HG02884 (cell line): ENCODE results near the gene MKLN1.

Experiments used
- ATAC-seq: cut with Tn5 transposase; IDR thresholded peaks from one replicate; pipeline ENCODE4 v1.9.1; 2021; ENCODE audit warnings: mild to moderate bottlenecking, moderate library complexity; ENCODE audit not compliant: unreplicated experiment

The MKLN1 gene

DNA sequence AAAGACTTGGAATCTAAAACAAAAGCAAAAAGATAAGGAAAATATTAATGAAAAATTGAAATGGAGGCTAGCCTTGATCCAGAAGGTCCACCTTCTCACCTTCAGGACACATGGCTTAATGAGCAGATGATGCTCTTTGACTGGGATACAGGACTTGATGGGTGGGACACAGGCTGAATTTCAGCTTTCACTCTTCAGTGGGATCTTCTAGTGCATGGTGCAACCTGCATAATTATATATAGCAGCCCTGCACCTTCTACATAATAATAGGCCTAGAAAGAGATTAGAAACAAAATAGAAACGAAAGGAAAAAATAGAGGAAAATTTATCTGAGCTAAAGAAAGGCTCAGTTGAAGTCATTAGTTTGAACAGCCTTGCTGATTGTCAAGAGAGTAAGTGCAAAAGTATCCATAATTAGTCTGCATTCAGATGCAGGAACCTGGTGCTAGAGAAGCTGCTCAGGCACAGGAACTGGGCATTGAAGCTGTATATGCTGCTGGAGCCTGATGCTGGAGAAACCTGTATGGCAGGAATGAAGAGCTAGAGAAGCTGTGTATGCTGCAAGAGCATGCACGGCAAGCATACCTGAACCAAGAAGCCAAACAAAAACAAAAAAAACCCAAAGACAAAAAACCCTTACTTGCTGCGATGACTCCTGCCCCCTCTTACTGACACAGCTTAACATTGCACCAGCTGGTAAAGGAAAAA, 19.4 kb downstream of the MKLN1 start:
- ATAC-seq = no peak

GRCh38 chr7:131352032-131352431, 24.4 kb downstream of the MKLN1 start:
- no peak for ATAC-seq

- no peak for ATAC-seq
These were observed 26.7 kb downstream of the MKLN1 start for GRCh38 chr7:131354390-131354789.

DNA sequence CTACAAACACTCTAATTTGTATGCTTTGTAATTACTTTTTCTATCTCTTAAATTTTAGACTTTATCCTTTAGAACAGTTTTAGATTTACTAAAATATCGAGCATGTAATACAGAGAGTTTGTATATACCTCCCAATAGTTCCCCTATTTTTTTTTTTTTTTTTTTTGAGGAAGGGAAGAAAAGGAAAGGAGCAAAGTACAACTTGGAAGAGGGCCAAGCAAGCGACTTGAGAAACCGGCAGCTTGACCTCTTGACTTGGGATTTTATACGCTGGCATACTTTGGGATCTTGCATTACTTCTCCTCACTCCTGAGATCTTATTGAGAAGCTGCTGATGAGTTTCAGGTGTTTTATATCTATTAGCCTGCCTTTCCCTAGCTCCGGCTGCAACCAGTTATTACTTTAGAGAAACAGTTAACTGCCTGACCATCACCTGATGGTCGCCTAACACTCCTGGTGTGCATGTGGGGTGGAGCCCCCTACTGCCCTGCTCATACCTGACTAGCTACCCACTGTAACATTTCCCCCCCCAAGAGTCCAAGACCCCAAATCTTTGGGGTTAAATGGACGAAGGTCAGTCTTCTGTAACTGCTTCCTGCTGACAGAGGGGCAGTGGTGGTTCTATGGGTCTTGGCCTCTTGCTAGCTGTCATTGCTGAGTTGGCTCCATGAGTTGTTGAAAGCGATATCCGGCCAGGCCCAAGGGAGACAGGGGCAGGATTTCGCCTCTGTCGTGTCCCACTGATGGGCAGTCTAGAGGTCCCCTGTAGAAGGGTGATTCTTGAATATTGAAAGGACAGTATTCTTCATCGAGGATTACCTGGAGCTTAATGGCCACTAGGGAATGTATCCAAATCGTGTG, 28.5 kb downstream of the MKLN1 start:
- no peak for ATAC-seq

DNA sequence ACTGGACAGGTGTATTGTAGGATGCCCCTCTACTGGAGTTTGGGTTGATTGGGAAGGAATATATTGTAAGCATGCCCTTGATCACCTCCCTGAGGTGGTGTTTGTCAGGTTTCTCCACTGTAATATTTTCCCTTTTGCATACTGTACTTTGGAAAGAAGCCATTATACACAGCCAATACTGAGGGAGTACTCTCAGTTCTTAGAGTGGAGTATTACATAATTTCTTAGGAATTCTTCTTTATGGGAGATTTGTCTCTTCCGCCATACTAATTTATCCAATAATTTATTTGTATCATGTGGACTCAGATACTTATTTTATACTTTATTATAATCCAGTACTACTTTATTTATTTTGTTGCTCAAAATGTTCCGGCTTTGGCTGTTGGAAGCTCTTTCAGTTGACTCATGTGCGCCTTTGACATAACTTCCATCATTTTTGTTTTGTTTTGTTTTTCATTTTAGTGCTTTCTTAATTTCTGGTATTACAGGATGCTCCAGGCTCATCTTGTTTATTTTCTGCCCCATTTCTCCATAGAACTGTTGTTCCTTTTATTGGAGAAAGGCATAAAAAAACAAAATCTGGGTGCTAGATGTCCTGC, 29.7 kb downstream of the MKLN1 start:
- ATAC-seq = no peak

- ATAC-seq = no peak
These were observed 31.0 kb downstream of the MKLN1 start for GRCh38 chr7:131358636-131359035.

- ATAC-seq = no peak
These were observed 31.6 kb downstream of the MKLN1 start for GRCh38 chr7:131359136-131359776.

DNA sequence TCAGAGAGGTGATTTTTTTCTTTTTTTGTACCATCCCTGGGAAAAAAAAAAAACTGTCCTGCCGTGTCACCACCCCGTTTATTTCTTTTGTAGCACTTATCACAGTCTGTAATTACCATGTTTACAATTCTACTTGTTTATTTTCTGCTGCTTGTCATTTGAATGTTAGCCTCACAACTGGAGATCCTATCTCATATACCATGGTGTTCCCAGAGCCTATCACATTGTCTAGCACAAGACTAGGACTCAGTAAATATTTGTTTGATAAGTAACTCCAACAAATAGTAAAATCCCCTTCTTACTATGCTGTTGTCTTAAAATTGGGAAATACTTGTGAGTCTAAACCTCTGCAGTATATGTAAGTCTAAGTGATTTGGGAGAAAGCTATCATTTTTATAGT, 36.0 kb downstream of the MKLN1 start:
- no peak for ATAC-seq

DNA sequence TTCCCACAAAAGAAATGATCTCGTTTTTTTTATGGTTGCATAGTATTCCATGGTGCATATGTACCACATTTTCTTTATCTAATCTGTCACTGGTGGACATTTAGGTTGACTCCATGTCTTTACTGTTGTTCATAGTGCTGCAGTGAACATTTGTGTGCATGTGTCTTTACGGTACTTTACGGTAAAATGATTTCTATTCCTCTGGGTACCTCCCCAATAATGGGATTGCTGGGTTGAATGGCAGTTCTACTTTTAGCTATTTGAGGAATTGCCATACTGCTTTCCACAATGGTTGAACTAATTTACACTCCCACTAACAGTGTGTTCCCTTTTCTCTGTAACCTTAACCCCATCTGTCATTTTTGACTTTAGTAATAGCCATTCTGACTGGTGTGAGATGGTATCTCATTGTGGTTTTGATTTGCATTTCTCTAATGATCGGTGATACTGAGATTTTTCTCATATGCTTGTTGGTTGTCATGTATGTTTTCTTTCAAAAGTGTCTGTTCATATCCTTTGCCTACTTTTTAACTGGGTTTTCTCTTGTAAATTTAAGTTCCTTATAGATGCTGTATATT, 37.2 kb downstream of the MKLN1 start:
- no peak for ATAC-seq

DNA sequence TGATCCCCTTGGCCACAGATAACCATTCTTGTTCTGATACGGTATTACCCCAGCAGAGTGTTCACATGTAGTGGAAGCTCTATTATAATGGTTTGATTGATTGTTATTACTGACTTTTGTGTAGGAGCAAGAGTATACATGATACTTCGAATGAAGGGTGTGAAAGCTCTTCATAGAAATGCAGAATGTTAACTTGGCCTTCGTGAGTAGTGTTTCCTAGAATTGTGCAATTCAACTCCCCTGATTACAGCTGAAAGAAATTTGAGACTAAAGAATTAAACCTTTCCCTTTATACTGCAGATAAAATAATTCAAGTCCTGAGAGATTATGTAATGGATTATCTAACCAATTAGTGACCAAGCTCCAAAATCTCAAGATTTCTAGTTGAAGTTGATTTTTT, 38.2 kb downstream of the MKLN1 start:
- ATAC-seq = no peak

DNA sequence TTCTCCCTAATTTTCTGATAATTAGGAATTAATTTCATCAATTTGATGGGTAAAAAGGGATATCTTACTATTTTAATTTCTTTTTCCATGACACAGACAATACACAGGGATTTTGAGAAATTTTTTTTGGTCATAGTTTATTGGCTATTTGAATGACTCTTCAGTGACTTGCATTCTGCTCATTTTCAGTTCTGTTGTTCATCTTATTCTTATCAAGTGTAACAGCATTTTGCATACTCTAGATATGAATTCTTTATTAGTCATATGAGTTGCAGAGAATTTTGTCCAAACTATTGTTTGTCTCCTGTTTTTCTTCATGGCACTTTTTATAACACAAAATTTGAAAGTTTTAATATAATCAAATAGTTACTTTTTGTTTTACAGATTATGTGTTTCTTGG, 41.7 kb downstream of the MKLN1 start:
- no peak for ATAC-seq

DNA sequence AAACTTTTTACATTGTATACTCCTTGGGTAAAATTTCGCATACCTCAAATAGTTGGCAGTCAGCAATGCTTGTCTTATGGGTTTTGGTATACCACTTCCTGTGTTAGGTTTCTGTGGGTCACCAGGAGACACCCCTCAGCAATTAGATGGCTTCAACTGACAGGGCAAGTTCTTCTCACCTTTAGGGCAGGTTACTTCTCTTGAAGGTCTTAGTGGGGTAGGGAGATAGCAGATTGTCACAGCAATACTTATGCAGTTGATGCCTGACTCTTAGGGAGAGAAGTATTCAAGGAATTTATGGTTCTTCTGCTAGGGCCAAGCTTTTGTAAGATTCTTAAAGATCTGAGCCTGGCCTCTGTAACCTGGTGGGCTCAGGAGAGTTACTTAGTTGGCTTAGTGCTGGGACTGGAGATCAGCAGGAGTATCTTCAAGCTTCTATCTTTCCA, 42.9 kb downstream of the MKLN1 start:
- no peak for ATAC-seq

GRCh38 chr7:131371411-131371810, 43.7 kb downstream of the MKLN1 start:
- ATAC-seq = no peak

DNA sequence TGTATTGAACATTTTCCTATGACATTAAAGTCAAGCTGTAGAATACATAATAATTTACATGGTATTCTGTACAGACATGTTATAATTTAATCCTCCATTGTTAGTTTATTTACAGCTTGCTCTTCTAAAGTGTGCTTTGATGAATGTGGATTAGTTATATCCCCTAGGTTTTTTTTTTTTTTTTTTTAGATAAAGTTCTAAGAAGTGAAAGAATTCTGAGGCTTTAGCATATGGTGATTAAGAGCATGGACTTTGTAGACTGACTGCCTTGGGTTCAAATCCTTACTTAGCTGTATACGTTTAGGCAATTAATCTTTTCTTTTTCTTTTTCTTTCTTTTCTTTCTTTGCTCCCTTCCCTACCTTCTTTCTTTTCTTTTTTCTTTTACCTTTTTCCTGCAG, 44.9 kb downstream of the MKLN1 start:
- ATAC-seq = no peak

DNA sequence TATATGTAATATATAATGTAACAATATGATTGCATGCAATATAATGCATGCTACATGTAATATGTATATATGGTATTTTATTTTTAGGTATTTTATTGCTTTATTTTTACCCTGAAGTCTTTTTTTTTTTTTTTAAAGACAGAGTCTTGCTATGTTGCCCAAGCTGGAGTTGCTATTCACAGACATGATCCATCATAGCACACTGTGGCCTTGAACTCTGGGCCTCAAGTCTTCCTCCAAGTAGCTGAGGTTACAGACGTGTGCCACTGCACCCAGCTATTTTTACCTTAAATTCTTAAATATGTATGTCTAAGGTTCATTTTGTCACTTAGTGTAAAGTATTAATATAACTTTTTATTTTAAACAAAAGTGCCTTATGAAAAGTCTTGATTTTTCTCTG, 47.1 kb downstream of the MKLN1 start:
- ATAC-seq = no peak

DNA sequence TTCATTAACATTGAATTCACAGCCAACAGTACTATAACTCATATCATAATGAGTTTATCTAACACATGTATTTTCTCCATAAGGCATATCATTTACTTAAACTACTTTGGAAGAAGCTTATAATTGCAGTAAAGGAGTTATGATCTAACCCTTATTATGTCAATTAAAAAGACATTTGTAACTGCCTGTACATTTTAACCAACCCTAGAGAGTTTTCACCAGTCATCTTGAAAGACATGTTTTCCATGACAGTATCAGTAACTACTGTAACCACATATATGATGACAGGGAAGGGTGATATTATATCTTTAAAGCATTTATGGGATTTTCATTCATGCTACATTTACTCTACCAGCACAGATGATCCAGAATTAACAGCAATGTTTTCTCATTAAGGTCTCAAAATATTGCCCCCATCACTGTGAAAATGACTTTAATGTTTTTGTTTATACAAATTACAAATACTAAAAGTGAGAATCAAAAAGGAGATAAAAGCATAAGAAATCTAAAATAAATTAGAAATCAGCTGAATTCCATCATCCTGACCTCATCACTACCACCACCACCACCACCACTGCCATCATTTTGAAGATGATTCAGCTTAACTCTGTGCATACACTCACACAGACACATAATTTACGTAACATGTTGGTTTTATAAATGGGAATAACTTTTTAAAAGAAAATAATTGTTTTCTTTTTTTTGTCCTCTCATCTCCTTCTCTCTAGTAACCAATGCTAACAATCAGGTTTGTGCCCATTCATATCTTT, 53.6 kb downstream of the MKLN1 start:
- no peak for ATAC-seq

DNA sequence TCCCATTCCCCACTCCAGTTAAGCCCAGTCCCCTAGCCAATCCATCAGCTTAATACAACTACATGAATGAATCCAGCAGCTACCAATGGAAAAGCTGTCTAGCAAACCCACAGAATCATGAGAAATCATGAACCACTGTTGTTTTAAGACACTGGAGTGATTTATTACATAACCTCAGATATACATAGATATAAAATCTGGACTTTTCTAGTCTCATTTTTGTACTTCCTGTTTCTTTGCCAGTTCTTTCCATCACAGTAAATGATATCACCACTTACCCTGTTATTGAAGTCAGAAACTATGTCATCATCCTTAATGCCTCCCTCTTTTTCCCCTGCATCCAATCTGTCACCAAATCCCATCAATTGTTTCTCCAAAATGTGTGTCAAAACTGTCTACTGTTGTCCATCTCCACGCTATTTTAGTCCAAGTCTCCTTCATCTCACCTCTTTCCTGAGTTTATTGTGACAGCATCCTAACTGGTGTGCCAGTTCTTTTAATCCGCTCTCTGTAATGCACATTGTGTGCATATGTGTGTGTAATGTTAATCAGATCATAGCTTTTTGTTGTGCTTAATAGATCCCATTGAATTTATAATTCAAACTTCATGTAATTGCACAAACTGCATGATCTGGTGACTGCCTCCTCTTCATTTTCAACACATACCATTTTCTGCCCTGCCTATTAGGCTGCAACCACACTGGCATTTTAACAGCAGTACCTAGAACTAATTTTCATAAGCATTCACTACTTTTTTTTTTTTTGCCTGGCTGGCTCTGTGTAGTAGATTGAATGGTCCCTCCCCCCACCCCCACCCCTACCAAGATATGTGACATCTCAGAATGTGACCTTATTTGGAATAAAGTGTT, 56.0 kb downstream of the MKLN1 start:
- no peak for ATAC-seq

GRCh38 chr7:131384286-131384635, 56.6 kb downstream of the MKLN1 start:
- no peak for ATAC-seq

GRCh38 chr7:131385039-131385605, 57.4 kb downstream of the MKLN1 start:
- ATAC-seq = no peak
